HEK293T (cell line): ENCODE results near the gene USF3.

Source experiments
- CTCF ChIA-PET: fragments of 350-600 bp; formaldehyde crosslinking; extraction: SDS; loops from one replicate; lab custom pipeline; 2021; ENCODE audit warnings: antibody characterized with exemption, inconsistent platforms; lab: Yijun Ruan, JAX
- POLR2A ChIA-PET: fragments of 350-600 bp; formaldehyde crosslinking; extraction: SDS; loops from one replicate; lab custom pipeline; 2020; ENCODE audit warnings: antibody characterized with exemption, inconsistent platforms; lab: Yijun Ruan, JAX
- DNase-seq: peaks from one replicate; pipeline ENCODE4 v3.0.0; 2012; ENCODE audit warnings: mixed read lengths; ENCODE audit errors: extremely low spot score
- ARNT ChIP-seq: fragments of 450-650 bp; IDR thresholded peaks from 2 replicates; pipeline ENCODE4 v1.6.1; 2017; ENCODE audit warnings: mild to moderate bottlenecking
- BHLHE40 ChIP-seq: fragments of 450-650 bp; IDR thresholded peaks from 2 replicates; pipeline ENCODE4 v1.6.1; 2016; ENCODE audit warnings: mild to moderate bottlenecking, moderate library complexity, borderline replicate concordance
- CTBP1 ChIP-seq: fragments of 450-650 bp; IDR thresholded peaks from 2 replicates; pipeline ENCODE4 v1.6.1; 2016; ENCODE audit warnings: borderline replicate concordance
- ELF4 ChIP-seq: fragments of 450-650 bp; IDR thresholded peaks from 2 replicates; pipeline ENCODE4 v1.6.1; 2017; ENCODE audit warnings: antibody characterized with exemption
- FOXA1 ChIP-seq: fragments of 450-650 bp; IDR thresholded peaks from 2 replicates; pipeline ENCODE4 v1.6.1; 2016; ENCODE audit warnings: mild to moderate bottlenecking
- FOXK2 ChIP-seq: fragments of 450-650 bp; IDR thresholded peaks from 2 replicates; pipeline ENCODE4 v1.6.1; 2016; ENCODE audit warnings: mild to moderate bottlenecking
- FOXM1 ChIP-seq: fragments of 450-650 bp; IDR thresholded peaks from 2 replicates; pipeline ENCODE4 v1.6.1; 2017; ENCODE audit warnings: mild to moderate bottlenecking, borderline replicate concordance
- HDGF ChIP-seq: fragments of 450-650 bp; IDR thresholded peaks from 2 replicates; pipeline ENCODE4 v1.6.1; 2017; ENCODE audit warnings: antibody characterized with exemption, borderline replicate concordance
- L3MBTL2 ChIP-seq: fragments of 450-650 bp; conservative IDR thresholded peaks from 2 replicates; pipeline ENCODE4 v1.6.1; 2016; ENCODE audit warnings: mild to moderate bottlenecking
- LEF1 ChIP-seq: fragments of 450-650 bp; IDR thresholded peaks from 2 replicates; pipeline ENCODE4 v1.6.1; 2017; ENCODE audit warnings: mild to moderate bottlenecking, borderline replicate concordance
- NFRKB ChIP-seq: fragments of 450-650 bp; IDR thresholded peaks from 2 replicates; pipeline ENCODE4 v1.6.1; 2016; ENCODE audit warnings: mild to moderate bottlenecking, moderate library complexity
- PKNOX1 ChIP-seq: fragments of 450-650 bp; IDR thresholded peaks from 2 replicates; pipeline ENCODE4 v1.6.1; 2016
- SP1 ChIP-seq: fragments of 450-650 bp; IDR thresholded peaks from 2 replicates; pipeline ENCODE4 v1.6.1; 2017
- SUZ12 ChIP-seq: fragments of 450-650 bp; IDR thresholded peaks from 2 replicates; pipeline ENCODE4 v1.6.1; 2016; ENCODE audit warnings: mild to moderate bottlenecking
- TARDBP ChIP-seq: fragments of 450-650 bp; IDR thresholded peaks from 2 replicates; pipeline ENCODE4 v1.6.1; 2016
- ZNF384 ChIP-seq: fragments of 450-650 bp; IDR thresholded peaks from 2 replicates; pipeline ENCODE4 v1.6.1; 2016

Gene USF3

GRCh38 chr3:113695786-113696645 is at the start of gene USF3:
TSS of gene USF3 (minus strand) at chr3:113696642. CDS start at chr3:113674878, 21,764 bp downstream.
- ChIA-PET CTCF (no interaction called here), POLR2A (interaction anchor here (0.6 to 2.6 kb wide), 8 partner anchors 13 to 332 kb away, joined by 3 to 7 read pairs (median 3); partner anchors contain the start of genes ATP6V1A, GRAMD1C and SPICE1)
- TF ChIP-seq SUZ12 (no peak), FOXM1 (peak; percentile 49; the same call in 1 of the 2 replicates), ZNF384 (no peak), BHLHE40 (no peak), NFRKB (no peak), FOXK2 (no peak), L3MBTL2 (peak; percentile 75), LEF1 (no peak), HDGF (no peak)
- DNase-seq, result peak; percentile 80

- ChIA-PET CTCF (interaction anchor here (1.1 to 2.4 kb wide), 3 partner anchors 10 to 32 kb away, joined by 4 to 14 read pairs (median 5); no protein-coding TSS in a partner anchor), POLR2A (interaction anchor here (0.6 to 2.0 kb wide), 13 partner anchors 8 to 310 kb away, joined by 3 to 13 read pairs (median 4); partner anchors contain the start of genes CCDC191, QTRT2, SPICE1 and USF3)
- peak; percentile 83 for DNase-seq
- TF ChIP-seq PKNOX1 (no peak), L3MBTL2 (peak; percentile 56)
Observed at GRCh38 chr3:113745756-113746547, 49.5 kb upstream of the USF3 start, which contains the start of gene NAA50. TSS of gene NAA50 (minus strand) at chr3:113746249. CDS start at chr3:113745949, 300 bp downstream.

GRCh38 chr3:113744941-113745755 is 48.7 kb upstream of the USF3 start:
- POLR2A ChIA-PET, result interaction anchor here (1.0 to 2.0 kb wide), 3 partner anchors 9 to 230 kb away, joined by 3 to 13 read pairs (median 12); partner anchors contain the start of gene SPICE1
- CTCF ChIA-PET, result interaction anchor here (0.6 to 2.4 kb wide), 8 partner anchors 9 to 511 kb away, joined by 3 to 14 read pairs (median 4); no protein-coding TSS in a partner anchor
- TF ChIP-seq BHLHE40 (no peak), FOXK2 (no peak), SUZ12 (no peak), ZNF384 (no peak), L3MBTL2 (no peak), FOXA1 (no peak), PKNOX1 (no peak), NFRKB (no peak), LEF1 (no peak), FOXM1 (no peak), CTBP1 (no peak), ARNT (no peak), HDGF (no peak), ELF4 (no peak), SP1 (no peak), TARDBP (no peak)
- peak; percentile 66 for DNase-seq

GRCh38 chr3:113743006-113743630 is 46.7 kb upstream of the USF3 start:
- TF ChIP-seq SUZ12 (no peak), TARDBP (no peak), PKNOX1 (no peak), FOXK2 (no peak), ARNT (no peak), ELF4 (no peak), L3MBTL2 (no peak), HDGF (no peak), LEF1 (no peak), CTBP1 (no peak), ZNF384 (no peak), NFRKB (no peak)
- no peak for DNase-seq
- ChIA-PET POLR2A (no interaction called here), CTCF (no interaction called here)
